A673 (cell line): ENCODE results near the gene NEU4. TPM values are rescaled to one million over a fixed set of nuclear protein-coding genes. Genes with fewer than 3 reads are reported as not detected.

Experiments used
- BruUV-seq: library from RNA; stranded (reverse); fragments of 400-500 nt; replicated peaks from 2 replicates; lab custom pipeline; 2021; lab: Mats Ljungman, UMichigan
- CTCF ChIA-PET: fragments of 300-600 bp; sonication (Branson Sonifier 250); formaldehyde crosslinking; loops from one replicate; lab custom pipeline; 2022; ENCODE audit warnings: antibody characterized with exemption; lab: Charles Lee
- POLR2A ChIA-PET: fragments of 300-600 bp; sonication (Branson Sonifier 250); formaldehyde crosslinking; loops from one replicate; lab custom pipeline; 2022; ENCODE audit warnings: antibody characterized with exemption; ENCODE audit not compliant: low non-redundant PET; lab: Charles Lee
- DNase-seq: peaks from one replicate; pipeline ENCODE4 v3.0.0-alpha.2; 2015; ENCODE audit warnings: low spot score
- H3K27ac ChIP-seq: fragments of 200-600 bp; sonication (generic); 2 replicates; pipeline ENCODE4 v1.5.1; 2016; ENCODE audit warnings: mixed run types, low read depth, mild to moderate bottlenecking, mixed read lengths, antibody characterized with exemption, low read length; ENCODE audit not compliant: poor library complexity, severe bottlenecking
- H3K27me3 ChIP-seq: fragments of 200-600 bp; sonication (generic); replicated peaks from 2 replicates; pipeline ENCODE4 v1.6.1; 2017; ENCODE audit warnings: mixed run types, low read depth, mild to moderate bottlenecking, mixed read lengths, antibody characterized with exemption, low read length; ENCODE audit not compliant: insufficient read depth, poor library complexity
- H3K36me3 ChIP-seq: fragments of 200-600 bp; sonication (generic); 2 replicates; pipeline ENCODE4 v1.6.1; 2016; ENCODE audit warnings: mixed run types, mild to moderate bottlenecking, mixed read lengths, antibody characterized with exemption, low read length; ENCODE audit not compliant: insufficient read depth, poor library complexity, severe bottlenecking
- H3K4me1 ChIP-seq: fragments of 200-600 bp; sonication (generic); 2 replicates; pipeline ENCODE4 v1.6.1; 2017; ENCODE audit warnings: mixed run types, mild to moderate bottlenecking, mixed read lengths, antibody characterized with exemption, low read length; ENCODE audit not compliant: insufficient read depth, poor library complexity, severe bottlenecking
- H3K4me3 ChIP-seq: fragments of 200-600 bp; sonication (generic); 2 replicates; pipeline ENCODE4 v1.5.1; 2016; ENCODE audit warnings: low read depth, mixed run types, mild to moderate bottlenecking, mixed read lengths, low read length; ENCODE audit not compliant: poor library complexity, severe bottlenecking
- H3K9me3 ChIP-seq: fragments of 200-600 bp; sonication (generic); 2 replicates; pipeline ENCODE4 v1.6.1; 2016; ENCODE audit warnings: mixed run types, low read depth, mild to moderate bottlenecking, mixed read lengths, antibody characterized with exemption, low read length; ENCODE audit not compliant: poor library complexity, severe bottlenecking
- EZH2 ChIP-seq: fragments of 200-600 bp; sonication (generic); IDR thresholded peaks from 2 replicates; pipeline ENCODE4 v1.6.1; 2017; ENCODE audit warnings: borderline replicate concordance, low read depth, mild to moderate bottlenecking, mixed read lengths, antibody characterized with exemption, low read length; ENCODE audit not compliant: poor library complexity, severe bottlenecking
- intact Hi-C: fragments of 100-400 bp; cut with micrococcal nuclease; formaldehyde crosslinking; loops from one replicate; pipeline ENCODE4 v1.10.0; 2022; ENCODE audit not compliant: unreplicated experiment
- total RNA-seq: library from RNA; stranded (reverse); gene quantifications from 2 replicates; pipeline ENCODE4 v1.2.3, GENCODE V29; 2021
- TF ChIP-seq, protein P1 (sequence below): fragments of 300-800, 200-600 bp; sonication (generic); conservative IDR thresholded peaks from 2 replicates; pipeline ENCODE4 v1.5.1; 2017; ENCODE audit warnings: low read depth, mild to moderate bottlenecking, antibody characterized with exemption, low read length, moderate library complexity, mixed read lengths

NEU4 gene
- total RNA-seq, 1 experiment from 2014 or later = 48.4 TPM

DNA sequence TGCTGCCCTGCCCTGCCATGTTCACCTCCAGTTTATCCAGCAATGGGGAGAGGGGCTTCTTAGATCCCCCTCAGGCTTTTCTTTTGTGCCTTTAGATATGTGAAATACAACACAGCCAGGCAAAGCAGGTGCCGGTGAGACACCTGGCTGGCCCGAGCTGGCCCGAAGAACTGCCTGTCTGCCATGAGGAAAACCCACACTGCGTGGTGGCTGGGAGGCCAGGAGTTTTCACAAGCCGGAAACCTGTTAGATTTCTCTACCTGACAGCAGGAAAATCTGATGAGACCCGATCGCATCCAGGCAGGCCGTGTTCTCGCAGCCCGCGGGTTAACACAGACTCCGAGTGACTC is 38.1 kb upstream of the NEU4 start:
- Histone ChIP-seq H3K27me3 (no peaks in the 10 kb centered on the region), H3K4me1 (peaks cover 53% of the 10 kb centered on the region), H3K9me3 (no peaks in the 10 kb centered on the region), H3K27ac (peak overlapping the region; percentile 90), H3K36me3 (no peaks in the 10 kb centered on the region), H3K4me3 (no peak overlapping the region)
- ChIA-PET POLR2A (no interaction called here), CTCF (no interaction called here)
- BruUV-seq = no TSS peak
- TF ChIP-seq EZH2 = no peak
- TF ChIP-seq, protein P1, sequence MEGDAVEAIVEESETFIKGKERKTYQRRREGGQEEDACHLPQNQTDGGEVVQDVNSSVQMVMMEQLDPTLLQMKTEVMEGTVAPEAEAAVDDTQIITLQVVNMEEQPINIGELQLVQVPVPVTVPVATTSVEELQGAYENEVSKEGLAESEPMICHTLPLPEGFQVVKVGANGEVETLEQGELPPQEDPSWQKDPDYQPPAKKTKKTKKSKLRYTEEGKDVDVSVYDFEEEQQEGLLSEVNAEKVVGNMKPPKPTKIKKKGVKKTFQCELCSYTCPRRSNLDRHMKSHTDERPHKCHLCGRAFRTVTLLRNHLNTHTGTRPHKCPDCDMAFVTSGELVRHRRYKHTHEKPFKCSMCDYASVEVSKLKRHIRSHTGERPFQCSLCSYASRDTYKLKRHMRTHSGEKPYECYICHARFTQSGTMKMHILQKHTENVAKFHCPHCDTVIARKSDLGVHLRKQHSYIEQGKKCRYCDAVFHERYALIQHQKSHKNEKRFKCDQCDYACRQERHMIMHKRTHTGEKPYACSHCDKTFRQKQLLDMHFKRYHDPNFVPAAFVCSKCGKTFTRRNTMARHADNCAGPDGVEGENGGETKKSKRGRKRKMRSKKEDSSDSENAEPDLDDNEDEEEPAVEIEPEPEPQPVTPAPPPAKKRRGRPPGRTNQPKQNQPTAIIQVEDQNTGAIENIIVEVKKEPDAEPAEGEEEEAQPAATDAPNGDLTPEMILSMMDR = no peak
- DNase-seq = no peak
- intact Hi-C loops = no loop called here

DNA sequence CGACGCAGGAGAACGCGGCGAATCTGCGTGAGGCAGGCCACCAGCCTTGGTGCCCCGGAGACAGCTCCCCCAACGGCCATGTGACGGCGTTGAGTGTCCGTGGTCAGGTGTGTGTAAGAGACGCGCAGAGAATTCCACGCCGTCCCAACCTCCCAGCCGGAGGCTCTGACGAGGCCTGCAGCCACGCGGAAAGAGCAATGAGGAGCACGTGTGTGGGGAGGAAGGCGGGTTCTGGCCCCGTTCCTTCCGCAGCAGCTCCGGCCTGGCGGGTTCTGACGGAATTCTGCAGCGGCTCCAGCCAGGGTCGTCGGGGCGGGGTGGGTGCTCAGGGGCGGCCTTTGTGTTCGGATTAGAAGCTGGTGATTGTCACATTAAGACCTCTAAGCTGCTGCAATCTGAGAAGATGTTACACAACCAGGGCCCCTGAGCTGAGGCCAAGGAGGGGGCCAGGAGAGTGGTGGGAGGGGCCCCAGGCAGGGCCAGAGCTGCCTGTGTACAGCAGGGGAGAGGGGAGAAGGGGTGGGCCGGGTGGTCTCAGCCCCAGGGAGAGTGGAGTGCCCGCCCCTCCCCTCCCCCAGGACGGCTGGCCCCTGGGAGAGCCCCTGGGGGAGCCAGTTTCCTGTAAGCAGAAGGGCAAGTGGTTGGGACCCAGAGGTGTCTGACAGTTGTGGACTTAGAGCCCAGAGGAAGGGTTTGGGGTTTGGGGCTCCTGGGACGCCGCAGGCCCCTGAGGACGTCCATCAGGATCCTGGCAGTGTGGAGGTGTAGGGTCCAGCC is 37.5 kb upstream of the NEU4 start:
- Histone ChIP-seq H3K4me1 (peaks cover 55% of the 10 kb centered on the region), H3K27me3 (no peaks in the 10 kb centered on the region), H3K9me3 (no peaks in the 10 kb centered on the region), H3K36me3 (no peaks in the 10 kb centered on the region), H3K27ac (peak overlapping the region; percentile 90), H3K4me3 (no peak overlapping the region)
- POLR2A ChIA-PET = no interaction called here
- CTCF ChIA-PET = no interaction called here
- TF ChIP-seq, protein P1 = no peak
- no peak for TF ChIP-seq EZH2
- BruUV-seq = no TSS peak
- peak; percentile 55 for DNase-seq
- intact Hi-C loops = no loop called here

DNA sequence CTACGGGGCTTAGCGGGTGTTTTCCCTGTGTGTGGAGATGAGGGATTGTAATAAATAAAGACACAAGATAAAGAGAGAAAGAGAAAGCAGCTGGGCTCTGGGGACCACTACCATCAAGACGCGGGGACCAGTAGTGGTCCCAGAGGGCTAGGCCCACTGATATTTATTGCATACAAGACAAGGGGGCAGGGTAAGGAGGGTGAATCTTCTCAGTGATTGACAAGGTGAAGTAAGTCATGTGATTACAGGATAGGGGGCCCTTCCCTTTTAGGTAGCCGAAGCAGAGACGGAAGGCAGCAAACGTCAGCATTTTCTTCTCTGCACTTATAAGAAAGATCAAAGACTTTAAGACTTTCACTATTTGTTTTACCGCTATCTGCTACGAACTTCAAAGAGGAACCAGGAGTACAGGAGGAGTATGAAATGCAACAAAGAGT is 36.9 kb upstream of the NEU4 start:
- no peaks in the 10 kb centered on the region for H3K27me3 ChIP-seq
- peaks cover 55% of the 10 kb centered on the region for H3K4me1 ChIP-seq
- intact Hi-C loops = no loop called here
- CTCF ChIA-PET = no interaction called here
- H3K9me3 ChIP-seq = no peaks in the 10 kb centered on the region
- TSS peak; percentile 81 for BruUV-seq
- no peak overlapping the region for H3K4me3 ChIP-seq
- no peak for DNase-seq
- POLR2A ChIA-PET = no interaction called here
- H3K27ac ChIP-seq = peak overlapping the region; percentile 90
- H3K36me3 ChIP-seq = no peaks in the 10 kb centered on the region
- TF ChIP-seq, protein P1 = no peak
- no peak for TF ChIP-seq EZH2
